ENCODE measurements around the gene OSM.

The OSM gene

GRCh38 chr22:30285846-30286200, 19.2 kb upstream of the OSM start:
- no peak overlapping the region for H3K4me3 ChIP-seq (ENCODE audit: control insufficient read depth, low read depth, low read length)
- no peak for TF ChIP-seq CTCF (IDR thresholded peaks at IDR 0.05; ENCODE audit: control insufficient read depth, insufficient read depth, low read depth, low read length, missing control alignments)
- no peak for DNase-seq (ENCODE audit: low read depth)

GRCh38 chr22:30285176-30285845, 18.7 kb upstream of the OSM start:
- no peak for TF ChIP-seq CTCF (IDR thresholded peaks at IDR 0.05; ENCODE audit: control insufficient read depth, insufficient read depth, low read depth, low read length, missing control alignments)
- no peak for DNase-seq (ENCODE audit: low read depth)
- no peak overlapping the region for H3K4me3 ChIP-seq (ENCODE audit: control insufficient read depth, low read depth, low read length)

- no peak for DNase-seq (ENCODE audit: low read depth)
- H3K4me3 ChIP-seq (ENCODE audit: control insufficient read depth, low read depth, low read length) = no peak overlapping the region
- TF ChIP-seq CTCF (IDR thresholded peaks at IDR 0.05; ENCODE audit: control insufficient read depth, insufficient read depth, low read depth, low read length, missing control alignments) = no peak
Measured at GRCh38 chr22:30284666-30285065, 18.0 kb upstream of the OSM start.

GRCh38 chr22:30284172-30284571, 17.5 kb upstream of the OSM start:
- TF ChIP-seq CTCF (IDR thresholded peaks at IDR 0.05; ENCODE audit: control insufficient read depth, insufficient read depth, low read depth, low read length, missing control alignments) = no peak
- no peak overlapping the region for H3K4me3 ChIP-seq (ENCODE audit: control insufficient read depth, low read depth, low read length)
- no peak for DNase-seq (ENCODE audit: low read depth)

GRCh38 chr22:30283342-30283741, 16.7 kb upstream of the OSM start:
- no peak for TF ChIP-seq CTCF (IDR thresholded peaks at IDR 0.05; ENCODE audit: control insufficient read depth, insufficient read depth, low read depth, low read length, missing control alignments)
- H3K4me3 ChIP-seq (ENCODE audit: control insufficient read depth, low read depth, low read length) = no peak overlapping the region
- no peak for DNase-seq (ENCODE audit: low read depth)

GRCh38 chr22:30282616-30283046, 16.0 kb upstream of the OSM start:
- H3K4me3 ChIP-seq (ENCODE audit: control insufficient read depth, low read depth, low read length) = no peak overlapping the region
- no peak for TF ChIP-seq CTCF (IDR thresholded peaks at IDR 0.05; ENCODE audit: control insufficient read depth, insufficient read depth, low read depth, low read length, missing control alignments)
- DNase-seq (ENCODE audit: low read depth) = no peak

- H3K4me3 ChIP-seq (ENCODE audit: control insufficient read depth, low read depth, low read length) = no peak overlapping the region
- DNase-seq (ENCODE audit: low read depth) = no peak
- no peak for TF ChIP-seq CTCF (IDR thresholded peaks at IDR 0.05; ENCODE audit: control insufficient read depth, insufficient read depth, low read depth, low read length, missing control alignments)
Measured at GRCh38 chr22:30280505-30280904, 13.9 kb upstream of the OSM start.

Data from AG09309 (cell line).